Measurements from ENCODE around the gene BPIFA2.
A peak's percentile ranks its signal among the peaks of the same experiment; 100 is the strongest.

The BPIFA2 gene

GRCh38 chr20:33192912-33193501, 25.0 kb downstream of the BPIFA2 start:
- no peak for DNase-seq

- no peak for DNase-seq
Measured at GRCh38 chr20:33199026-33199425, 31.1 kb downstream of the BPIFA2 start.

- no peak for DNase-seq
Measured at GRCh38 chr20:33202451-33202850, 34.5 kb downstream of the BPIFA2 start.

- DNase-seq, result no peak
Measured at GRCh38 chr20:33203444-33203843, 35.5 kb downstream of the BPIFA2 start.

GRCh38 chr20:33209789-33210188, 41.8 kb downstream of the BPIFA2 start:
- DNase-seq, result peak in 38 of 56 donors; percentile 0 to 68 (median 14)

GRCh38 chr20:33210371-33210770, 42.4 kb downstream of the BPIFA2 start:
- no peak for DNase-seq

- peak in 18 of 56 donors; percentile 0 to 40 (median 5) for DNase-seq
Measured at GRCh38 chr20:33211817-33212424, 44.0 kb downstream of the BPIFA2 start.

GRCh38 chr20:33217052-33217451, 49.1 kb downstream of the BPIFA2 start, which contains the start of gene BPIFA3:
TSS of gene BPIFA3 (plus strand) at chr20:33217352. CDS start at chr20:33217537, 185 bp downstream.
- DNase-seq, result no peak

- no peak for DNase-seq
Measured at GRCh38 chr20:33224399-33224798, 56.4 kb downstream of the BPIFA2 start.

GRCh38 chr20:33229843-33230242, 61.9 kb downstream of the BPIFA2 start:
- peak in 7 of 56 donors; percentile 0 to 9 (median 1) for DNase-seq
